H9 (cell line): ENCODE measurements around the gene C1orf52. TPM values are rescaled to one million over a fixed set of nuclear protein-coding genes. Genes with fewer than 3 reads are reported as not detected.

Source experiments
- DNase-seq: peaks from one replicate; pipeline ENCODE4 v3.0.0-alpha.2; 2017
- H2AFZ ChIP-seq: one replicate; pipeline ENCODE4 v1.6.1; 2013; ENCODE audit warnings: mild to moderate bottlenecking, low read length, control low read depth, moderate library complexity
- H2AK5ac ChIP-seq: 2 replicates; pipeline ENCODE4 v1.6.1; 2013; ENCODE audit warnings: low read length, control low read depth, mixed read lengths; ENCODE audit not compliant: insufficient read length
- H2BK120ac ChIP-seq: one replicate; pipeline ENCODE4 v1.6.1; 2013; ENCODE audit warnings: low read depth, mild to moderate bottlenecking, low read length, control low read depth, inconsistent platforms; ENCODE audit not compliant: poor library complexity, severe bottlenecking
- H2BK12ac ChIP-seq: 2 replicates; pipeline ENCODE4 v1.6.1; 2013; ENCODE audit warnings: low read length, control low read depth, mixed read lengths, low read depth; ENCODE audit not compliant: insufficient read length
- H2BK15ac ChIP-seq: 2 replicates; pipeline ENCODE4 v1.6.1; 2013; ENCODE audit warnings: low read depth, low read length, control low read depth
- H2BK20ac ChIP-seq: one replicate; pipeline ENCODE4 v1.6.1; 2013; ENCODE audit warnings: low read depth, mild to moderate bottlenecking, low read length, control low read depth, inconsistent platforms; ENCODE audit not compliant: poor library complexity, severe bottlenecking
- H2BK5ac ChIP-seq: 2 replicates; pipeline ENCODE4 v1.6.1; 2013; ENCODE audit warnings: low read length, control low read depth, mixed read lengths; ENCODE audit not compliant: insufficient read length
- H3K14ac ChIP-seq: 2 replicates; pipeline ENCODE4 v1.6.1; 2013; ENCODE audit warnings: low read length, control low read depth; ENCODE audit not compliant: insufficient read depth
- H3K18ac ChIP-seq: 2 replicates; pipeline ENCODE4 v1.6.1; 2013; ENCODE audit warnings: low read depth, mild to moderate bottlenecking, mixed read lengths, low read length, control low read depth; ENCODE audit not compliant: insufficient read length
- H3K23ac ChIP-seq: 2 replicates; pipeline ENCODE4 v1.6.1; 2013; ENCODE audit warnings: low read length, control low read depth, mixed read lengths, low read depth; ENCODE audit not compliant: insufficient read length
- H3K23me2 ChIP-seq: 2 replicates; pipeline ENCODE4 v1.6.1; 2013; ENCODE audit warnings: low read depth, mild to moderate bottlenecking, mixed read lengths, low read length, control low read depth; ENCODE audit not compliant: insufficient read length, poor library complexity, severe bottlenecking
- H3K27ac ChIP-seq: 2 replicates; pipeline ENCODE4 v1.5.1; 2013; ENCODE audit warnings: low read length, control low read depth, mixed read lengths, low read depth; ENCODE audit not compliant: insufficient read length
- H3K27me3 ChIP-seq: 2 replicates; pipeline ENCODE4 v1.6.1; 2013; ENCODE audit warnings: low read length, control low read depth, inconsistent platforms; ENCODE audit not compliant: insufficient read depth
- H3K4ac ChIP-seq: 2 replicates; pipeline ENCODE4 v1.6.1; 2013; ENCODE audit warnings: low read depth, mild to moderate bottlenecking, control low read depth, inconsistent platforms, low read length, moderate library complexity
- H3K4me1 ChIP-seq: 2 replicates; pipeline ENCODE4 v1.6.1; 2013; ENCODE audit warnings: low read length, control low read depth, inconsistent platforms; ENCODE audit not compliant: insufficient read depth
- H3K4me2 ChIP-seq: 2 replicates; pipeline ENCODE4 v1.6.1; 2013; ENCODE audit warnings: low read length, control low read depth, mixed read lengths; ENCODE audit not compliant: insufficient read length, insufficient read depth
- H3K56ac ChIP-seq: 2 replicates; pipeline ENCODE4 v1.6.1; 2013; ENCODE audit warnings: low read depth, mild to moderate bottlenecking, mixed read lengths, low read length, control low read depth; ENCODE audit not compliant: insufficient read length
- H3K79me1 ChIP-seq: 2 replicates; pipeline ENCODE4 v1.6.1; 2013; ENCODE audit warnings: low read depth, mild to moderate bottlenecking, moderate library complexity, low read length, control low read depth, inconsistent platforms; ENCODE audit not compliant: insufficient read depth, poor library complexity, severe bottlenecking
- H3K79me2 ChIP-seq: 2 replicates; pipeline ENCODE4 v1.6.1; 2013; ENCODE audit warnings: low read length, control low read depth, inconsistent platforms; ENCODE audit not compliant: insufficient read depth
- H3K9ac ChIP-seq: 2 replicates; pipeline ENCODE4 v1.6.1; 2013; ENCODE audit warnings: low read length, control low read depth, mixed read lengths; ENCODE audit not compliant: insufficient read length; ENCODE audit errors: extremely low read depth
- H3K9me3 ChIP-seq: one replicate; pipeline ENCODE4 v1.6.1; 2013; ENCODE audit warnings: low read depth, low read length, inconsistent platforms; ENCODE audit not compliant: control insufficient read depth
- H3T11ph ChIP-seq: one replicate; pipeline ENCODE4 v1.6.1; 2013; ENCODE audit warnings: mild to moderate bottlenecking, low read length, control low read depth, inconsistent platforms
- H4K20me1 ChIP-seq: one replicate; pipeline ENCODE4 v1.6.1; 2013; ENCODE audit not compliant: control insufficient read depth, insufficient read length, insufficient read depth
- H4K5ac ChIP-seq: 2 replicates; pipeline ENCODE4 v1.6.1; 2013; ENCODE audit warnings: low read depth, mild to moderate bottlenecking, mixed read lengths, low read length, control low read depth; ENCODE audit not compliant: insufficient read length
- H4K8ac ChIP-seq: replicated peaks from 2 replicates; pipeline ENCODE4 v1.6.1; 2013; ENCODE audit warnings: low read length, control low read depth, mixed read lengths, low read depth; ENCODE audit not compliant: insufficient read length
- H4K91ac ChIP-seq: 2 replicates; pipeline ENCODE4 v1.6.1; 2013; ENCODE audit warnings: low read depth, mild to moderate bottlenecking, moderate library complexity, mixed read lengths, low read length, control low read depth; ENCODE audit not compliant: insufficient read length
- H3K27ac Mint-ChIP-seq, 3 experiments: 2 replicates in 2 of 3; 3 replicates in 1 of 3; pipeline ENCODE4 v1.8.0; 2020 to 2021; ENCODE audit warnings: mixed read lengths in 3 of 3, mild to moderate bottlenecking in 1 of 3, moderate library complexity in 1 of 3
- H3K27me3 Mint-ChIP-seq: 2 replicates; pipeline ENCODE4 v1.8.0; 2021; ENCODE audit warnings: low read depth, mild to moderate bottlenecking, moderate library complexity, mixed read lengths
- H3K36me3 Mint-ChIP-seq, 3 experiments: 2 replicates in 2 of 3; 3 replicates in 1 of 3; pipeline ENCODE4 v1.8.0; 2020 to 2021; ENCODE audit warnings: low read depth in 3 of 3, mixed read lengths in 3 of 3; ENCODE audit not compliant: insufficient read depth in 1 of 3
- H3K4me1 Mint-ChIP-seq, 2 experiments: 2 replicates each; pipeline ENCODE4 v1.8.0; 2020; ENCODE audit warnings: mixed read lengths in 2 of 2
- H3K4me3 Mint-ChIP-seq, 2 experiments: 2 replicates in 1 of 2; 3 replicates in 1 of 2; pipeline ENCODE4 v1.8.0; 2020 to 2021; ENCODE audit warnings: mild to moderate bottlenecking in 2 of 2, mixed read lengths in 2 of 2, moderate library complexity in 1 of 2
- H3K9me3 Mint-ChIP-seq, 2 experiments: 2 replicates in 1 of 2; 3 replicates in 1 of 2; pipeline ENCODE4 v1.8.0; 2020; ENCODE audit warnings: mild to moderate bottlenecking in 2 of 2, mixed read lengths in 2 of 2, moderate library complexity in 1 of 2
- WGBS: extraction: QIAGEN DNeasy Blood & Tissue Kit; methylation state at CpG from one replicate; pipeline ENCODE4 v1.1.7; 2013; ENCODE audit warnings: missing lambda C conversion rate, low lambda C conversion rate, mixed read lengths; ENCODE audit not compliant: insufficient read length; ENCODE audit errors: extremely low coverage; 5-methylcytosine and 5-hydroxymethylcytosine counted together
- total RNA-seq: library from RNA; stranded (reverse); gene quantifications from 2 replicates; pipeline ENCODE4 v1.2.1, GENCODE V29; 2021
- TF ChIP-seq, protein P1 (sequence below): fragments of 200-600 bp; sonication (generic); conservative IDR thresholded peaks from 3 replicates; pipeline ENCODE4 v1.8.0; 2021; ENCODE audit warnings: antibody characterized with exemption, mild to moderate bottlenecking

C1orf52 gene
- total RNA-seq, 1 experiment from 2014 or later, result 45.1 TPM

DNA sequence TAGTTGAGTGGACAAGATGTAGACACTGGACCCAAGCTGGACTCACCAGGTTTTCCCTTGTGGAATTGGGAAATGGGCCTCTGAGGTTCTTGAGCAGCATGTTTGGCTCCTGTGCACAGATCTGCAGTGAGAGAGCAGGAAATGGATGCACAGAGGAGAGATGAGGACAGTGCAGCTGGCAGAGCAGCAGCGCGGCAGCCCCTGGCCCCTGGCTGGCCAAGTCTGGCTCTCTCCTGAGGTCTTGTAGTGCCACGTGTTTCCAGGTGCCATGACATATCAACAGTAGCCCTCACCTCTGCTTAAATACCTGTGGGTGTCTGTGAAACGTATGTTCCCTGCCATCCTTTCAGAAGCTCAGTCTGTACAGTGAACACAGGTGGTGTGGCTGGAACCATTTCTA lies 36.2 kb upstream of the C1orf52 start:
- Histone ChIP-seq H2AK5ac (no peak overlapping the region), H3K79me1 (no peaks in the 10 kb centered on the region), H3K23me2 (no peaks in the 10 kb centered on the region), H3K23ac (no peak overlapping the region), H3T11ph (no peak overlapping the region), H3K27me3 (no peaks in the 10 kb centered on the region), H3K9me3 (no peaks in the 10 kb centered on the region), H3K56ac (no peak overlapping the region), H3K79me2 (no peaks in the 10 kb centered on the region), H4K5ac (no peak overlapping the region), H3K4me2 (no peak overlapping the region), H3K18ac (no peak overlapping the region), H4K20me1 (no peaks in the 10 kb centered on the region), H3K14ac (no peak overlapping the region), H3K9ac (no peak overlapping the region), H2BK5ac (no peak overlapping the region), H3K4me1 (no peaks in the 10 kb centered on the region), H3K27ac (no peak overlapping the region), H4K8ac (no peak overlapping the region), H4K91ac (no peak overlapping the region), H2AFZ (no peak overlapping the region), H3K4ac (no peak overlapping the region), H2BK12ac (no peak overlapping the region), H2BK120ac (no peak overlapping the region), H2BK15ac (no peak overlapping the region), H2BK20ac (no peak overlapping the region)
- no peak for DNase-seq
- Mint-ChIP-seq H3K27ac (no peak overlapping the region), H3K4me3 (no peak overlapping the region), H3K36me3 (no peaks in the 10 kb centered on the region), H3K27me3 (no peaks in the 10 kb centered on the region), H3K4me1 (peaks cover 12 to 13% of the 10 kb centered on the region in 2 experiments), H3K9me3 (no peaks in the 10 kb centered on the region)
- TF ChIP-seq, protein P1, sequence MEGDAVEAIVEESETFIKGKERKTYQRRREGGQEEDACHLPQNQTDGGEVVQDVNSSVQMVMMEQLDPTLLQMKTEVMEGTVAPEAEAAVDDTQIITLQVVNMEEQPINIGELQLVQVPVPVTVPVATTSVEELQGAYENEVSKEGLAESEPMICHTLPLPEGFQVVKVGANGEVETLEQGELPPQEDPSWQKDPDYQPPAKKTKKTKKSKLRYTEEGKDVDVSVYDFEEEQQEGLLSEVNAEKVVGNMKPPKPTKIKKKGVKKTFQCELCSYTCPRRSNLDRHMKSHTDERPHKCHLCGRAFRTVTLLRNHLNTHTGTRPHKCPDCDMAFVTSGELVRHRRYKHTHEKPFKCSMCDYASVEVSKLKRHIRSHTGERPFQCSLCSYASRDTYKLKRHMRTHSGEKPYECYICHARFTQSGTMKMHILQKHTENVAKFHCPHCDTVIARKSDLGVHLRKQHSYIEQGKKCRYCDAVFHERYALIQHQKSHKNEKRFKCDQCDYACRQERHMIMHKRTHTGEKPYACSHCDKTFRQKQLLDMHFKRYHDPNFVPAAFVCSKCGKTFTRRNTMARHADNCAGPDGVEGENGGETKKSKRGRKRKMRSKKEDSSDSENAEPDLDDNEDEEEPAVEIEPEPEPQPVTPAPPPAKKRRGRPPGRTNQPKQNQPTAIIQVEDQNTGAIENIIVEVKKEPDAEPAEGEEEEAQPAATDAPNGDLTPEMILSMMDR, result no peak
- no CpG with 5 or more reads among the region's 4 CpGs for WGBS
